22Rv1 (cell line): Measurements from ENCODE around the gene AATK.

ENCODE experiments used
- ZFX ChIP-seq: fragments of 450-650 bp; IDR thresholded peaks from 2 replicates; pipeline ENCODE4 v1.6.1; 2017; ENCODE audit warnings: antibody characterized with exemption, borderline replicate concordance
- TF ChIP-seq, protein P1 (sequence below): fragments of 450-650 bp; IDR thresholded peaks from 2 replicates; pipeline ENCODE4 v1.5.1; 2017; ENCODE audit warnings: mild to moderate bottlenecking

DNA sequence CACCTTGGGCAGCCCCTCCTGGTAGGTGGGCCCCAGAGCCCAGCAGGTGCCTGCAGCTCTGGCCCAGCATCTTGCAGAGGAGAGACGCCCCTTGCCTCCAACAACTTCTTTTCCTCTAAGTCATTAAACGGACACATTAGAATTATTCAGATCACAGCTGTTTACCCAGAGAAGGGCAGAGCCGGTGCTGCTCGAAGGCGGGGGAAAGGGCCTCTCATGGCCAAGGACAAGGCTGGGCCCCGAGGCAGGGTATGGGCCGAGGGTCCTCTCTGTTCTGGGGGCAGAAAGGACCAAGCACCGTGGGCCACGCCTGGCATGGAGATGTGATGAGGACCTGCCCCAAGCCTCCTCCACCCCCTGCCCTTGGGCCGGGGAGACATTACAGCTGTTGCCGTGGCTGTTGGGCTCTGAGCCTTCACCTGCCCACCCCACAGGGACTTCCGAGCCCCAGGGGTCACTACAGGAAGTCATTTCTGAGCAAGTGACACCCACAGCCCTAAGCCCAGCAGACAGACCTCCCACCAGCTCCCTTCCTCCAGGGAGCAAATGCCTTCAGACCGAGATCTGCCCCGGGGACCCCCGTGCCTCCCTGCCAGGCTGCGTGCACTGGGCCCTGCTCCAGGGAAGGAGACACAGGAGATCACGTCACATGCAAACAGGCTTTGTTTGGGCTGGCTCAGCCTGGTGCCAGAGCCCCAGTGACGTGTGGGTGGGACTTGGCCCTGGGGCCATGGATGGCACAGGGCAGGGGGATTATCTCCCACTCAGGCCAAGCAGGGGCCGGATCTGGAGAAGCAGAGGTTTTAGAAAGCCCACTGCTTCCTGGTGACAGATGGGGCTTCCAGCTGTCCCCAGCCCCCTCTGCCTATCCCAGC, 1.4 kb downstream of the AATK start:
- TF ChIP-seq, protein P1, sequence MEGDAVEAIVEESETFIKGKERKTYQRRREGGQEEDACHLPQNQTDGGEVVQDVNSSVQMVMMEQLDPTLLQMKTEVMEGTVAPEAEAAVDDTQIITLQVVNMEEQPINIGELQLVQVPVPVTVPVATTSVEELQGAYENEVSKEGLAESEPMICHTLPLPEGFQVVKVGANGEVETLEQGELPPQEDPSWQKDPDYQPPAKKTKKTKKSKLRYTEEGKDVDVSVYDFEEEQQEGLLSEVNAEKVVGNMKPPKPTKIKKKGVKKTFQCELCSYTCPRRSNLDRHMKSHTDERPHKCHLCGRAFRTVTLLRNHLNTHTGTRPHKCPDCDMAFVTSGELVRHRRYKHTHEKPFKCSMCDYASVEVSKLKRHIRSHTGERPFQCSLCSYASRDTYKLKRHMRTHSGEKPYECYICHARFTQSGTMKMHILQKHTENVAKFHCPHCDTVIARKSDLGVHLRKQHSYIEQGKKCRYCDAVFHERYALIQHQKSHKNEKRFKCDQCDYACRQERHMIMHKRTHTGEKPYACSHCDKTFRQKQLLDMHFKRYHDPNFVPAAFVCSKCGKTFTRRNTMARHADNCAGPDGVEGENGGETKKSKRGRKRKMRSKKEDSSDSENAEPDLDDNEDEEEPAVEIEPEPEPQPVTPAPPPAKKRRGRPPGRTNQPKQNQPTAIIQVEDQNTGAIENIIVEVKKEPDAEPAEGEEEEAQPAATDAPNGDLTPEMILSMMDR, result no peak
- TF ChIP-seq ZFX, result no peak
